GM21576 (cell line): ENCODE measurements around the gene PRDM12.

Experiments
- ATAC-seq: cut with Tn5 transposase; IDR thresholded peaks from one replicate; pipeline ENCODE4 v1.9.1; 2021; ENCODE audit warnings: mild to moderate bottlenecking, moderate library complexity; ENCODE audit not compliant: unreplicated experiment

Gene PRDM12

GRCh38 chr9:130664251-130665028 lies at the start of gene PRDM12:
Gene PRDM12 (plus strand): TSS chr9:130664594. CDS start chr9:130664654, 60 bp downstream.
- no peak for ATAC-seq

- no peak for ATAC-seq
Measured at GRCh38 chr9:130616451-130616850, 47.9 kb upstream of the PRDM12 start.

- ATAC-seq = no peak
Measured at GRCh38 chr9:130623466-130623865, 40.9 kb upstream of the PRDM12 start.

GRCh38 chr9:130624154-130624553 lies 40.2 kb upstream of the PRDM12 start:
- no peak for ATAC-seq

- ATAC-seq = no peak
Measured at GRCh38 chr9:130626249-130626996, 38.0 kb upstream of the PRDM12 start.

- ATAC-seq = no peak
Measured at GRCh38 chr9:130627051-130627450, 37.3 kb upstream of the PRDM12 start.

GRCh38 chr9:130627896-130628792 lies 36.2 kb upstream of the PRDM12 start:
- ATAC-seq = no peak

- ATAC-seq = no peak
Measured at GRCh38 chr9:130629443-130630070, 34.8 kb upstream of the PRDM12 start.

GRCh38 chr9:130630071-130630450 lies 34.3 kb upstream of the PRDM12 start:
- no peak for ATAC-seq

GRCh38 chr9:130630506-130631330 lies 33.7 kb upstream of the PRDM12 start:
- ATAC-seq = no peak

- no peak for ATAC-seq
Measured at GRCh38 chr9:130631331-130632080, 32.9 kb upstream of the PRDM12 start.

- no peak for ATAC-seq
Measured at GRCh38 chr9:130632081-130632710, 32.2 kb upstream of the PRDM12 start.

GRCh38 chr9:130632841-130633240 lies 31.6 kb upstream of the PRDM12 start:
- no peak for ATAC-seq

GRCh38 chr9:130633336-130634190 lies 30.8 kb upstream of the PRDM12 start:
- ATAC-seq = no peak

GRCh38 chr9:130634191-130634768 lies 30.1 kb upstream of the PRDM12 start:
- ATAC-seq = no peak

GRCh38 chr9:130634801-130635200 lies 29.6 kb upstream of the PRDM12 start:
- no peak for ATAC-seq

- no peak for ATAC-seq
Measured at GRCh38 chr9:130635306-130635705, 29.1 kb upstream of the PRDM12 start.
